ENCODE measurements around the gene VWA8. TPM values are rescaled to one million over a fixed set of nuclear protein-coding genes. Genes with fewer than 3 reads are reported as not detected.

Gene VWA8
- total and polyA plus RNA-seq, 4 donors: 9.8 to 35.7 (median 18.5) TPM

- DNase-seq (ENCODE audit: low read depth in 4 of 6, low spot score in 6 of 6): no peak
- H3K27ac ChIP-seq (ENCODE audit: low read depth, low read length): no peak overlapping the region
- no peaks in the 10 kb centered on the region for H3K27me3 ChIP-seq (ENCODE audit: control insufficient read depth, insufficient read depth, low read length)
- no peaks in the 10 kb centered on the region for H3K9me3 ChIP-seq (ENCODE audit: control insufficient read depth, insufficient read depth, low read length)
- H3K4me1 ChIP-seq (ENCODE audit: control insufficient read depth, insufficient read depth, low read length): no peaks in the 10 kb centered on the region
- H3K36me3 ChIP-seq (ENCODE audit: control insufficient read depth, insufficient read depth, low read length): no peaks in the 10 kb centered on the region
- H3K4me3 ChIP-seq (ENCODE audit: low read depth, low read length): no peak overlapping the region
- WGBS (ENCODE audit: insufficient coverage): 100% methylated on average over 1 of the region's 1 CpG
Measured at GRCh38 chr13:41603917-41604316, 357.0 kb downstream of the VWA8 start.

GRCh38 chr13:41601718-41602445 is 359.0 kb downstream of the VWA8 start:
- H3K4me3 ChIP-seq (ENCODE audit: low read depth, low read length): no peak overlapping the region
- H3K27me3 ChIP-seq (ENCODE audit: control insufficient read depth, insufficient read depth, low read length): no peaks in the 10 kb centered on the region
- no peak for DNase-seq (ENCODE audit: low read depth in 4 of 6, low spot score in 6 of 6)
- H3K9me3 ChIP-seq (ENCODE audit: control insufficient read depth, insufficient read depth, low read length): no peaks in the 10 kb centered on the region
- H3K4me1 ChIP-seq (ENCODE audit: control insufficient read depth, insufficient read depth, low read length): no peaks in the 10 kb centered on the region
- H3K36me3 ChIP-seq (ENCODE audit: control insufficient read depth, insufficient read depth, low read length): no peaks in the 10 kb centered on the region
- no peak overlapping the region for H3K27ac ChIP-seq (ENCODE audit: low read depth, low read length)
- 92% methylated on average over 3 of the region's 7 CpGs for WGBS (ENCODE audit: insufficient coverage)

- Histone ChIP-seq H3K27ac (ENCODE audit: low read depth, low read length) (no peak overlapping the region), H3K4me3 (ENCODE audit: low read depth, low read length) (no peak overlapping the region), H3K36me3 (ENCODE audit: control insufficient read depth, insufficient read depth, low read length) (no peaks in the 10 kb centered on the region), H3K9me3 (ENCODE audit: control insufficient read depth, insufficient read depth, low read length) (no peaks in the 10 kb centered on the region), H3K27me3 (ENCODE audit: control insufficient read depth, insufficient read depth, low read length) (no peaks in the 10 kb centered on the region), H3K4me1 (ENCODE audit: control insufficient read depth, insufficient read depth, low read length) (no peaks in the 10 kb centered on the region)
- 77% methylated on average over 2 of the region's 3 CpGs for WGBS (ENCODE audit: insufficient coverage)
- peak in 1 of 6 donors; percentile 31 for DNase-seq (ENCODE audit: low read depth in 4 of 6, low spot score in 6 of 6)
Measured at GRCh38 chr13:41599619-41600018, 361.3 kb downstream of the VWA8 start.

GRCh38 chr13:41597348-41598041 is 363.4 kb downstream of the VWA8 start:
- H3K4me3 ChIP-seq (ENCODE audit: low read depth, low read length): no peak overlapping the region
- no peaks in the 10 kb centered on the region for H3K27me3 ChIP-seq (ENCODE audit: control insufficient read depth, insufficient read depth, low read length)
- no peaks in the 10 kb centered on the region for H3K9me3 ChIP-seq (ENCODE audit: control insufficient read depth, insufficient read depth, low read length)
- DNase-seq (ENCODE audit: low read depth in 4 of 6, low spot score in 6 of 6): no peak
- no peak overlapping the region for H3K27ac ChIP-seq (ENCODE audit: low read depth, low read length)
- WGBS (ENCODE audit: insufficient coverage): 88% methylated on average over 1 of the region's 2 CpGs
- H3K36me3 ChIP-seq (ENCODE audit: control insufficient read depth, insufficient read depth, low read length): no peaks in the 10 kb centered on the region
- no peaks in the 10 kb centered on the region for H3K4me1 ChIP-seq (ENCODE audit: control insufficient read depth, insufficient read depth, low read length)

GRCh38 chr13:41596190-41596589 is 364.7 kb downstream of the VWA8 start:
- Histone ChIP-seq H3K9me3 (ENCODE audit: control insufficient read depth, insufficient read depth, low read length) (no peaks in the 10 kb centered on the region), H3K27me3 (ENCODE audit: control insufficient read depth, insufficient read depth, low read length) (no peaks in the 10 kb centered on the region), H3K36me3 (ENCODE audit: control insufficient read depth, insufficient read depth, low read length) (no peaks in the 10 kb centered on the region), H3K27ac (ENCODE audit: low read depth, low read length) (peak overlapping the region; percentile 22), H3K4me1 (ENCODE audit: control insufficient read depth, insufficient read depth, low read length) (no peaks in the 10 kb centered on the region), H3K4me3 (ENCODE audit: low read depth, low read length) (no peak overlapping the region)
- no peak for DNase-seq (ENCODE audit: low read depth in 4 of 6, low spot score in 6 of 6)

GRCh38 chr13:41595298-41595697 is 365.6 kb downstream of the VWA8 start:
- Histone ChIP-seq H3K4me3 (ENCODE audit: low read depth, low read length) (no peak overlapping the region), H3K36me3 (ENCODE audit: control insufficient read depth, insufficient read depth, low read length) (no peaks in the 10 kb centered on the region), H3K4me1 (ENCODE audit: control insufficient read depth, insufficient read depth, low read length) (no peaks in the 10 kb centered on the region), H3K9me3 (ENCODE audit: control insufficient read depth, insufficient read depth, low read length) (no peaks in the 10 kb centered on the region), H3K27me3 (ENCODE audit: control insufficient read depth, insufficient read depth, low read length) (no peaks in the 10 kb centered on the region), H3K27ac (ENCODE audit: low read depth, low read length) (no peak overlapping the region)
- no peak for DNase-seq (ENCODE audit: low read depth in 4 of 6, low spot score in 6 of 6)
- no CpG with 5 or more reads among the region's 1 CpG for WGBS (ENCODE audit: insufficient coverage)

- no peaks in the 10 kb centered on the region for H3K4me1 ChIP-seq (ENCODE audit: control insufficient read depth, insufficient read depth, low read length)
- no peaks in the 10 kb centered on the region for H3K27me3 ChIP-seq (ENCODE audit: control insufficient read depth, insufficient read depth, low read length)
- WGBS (ENCODE audit: insufficient coverage): 74% methylated on average over 2 of the region's 3 CpGs
- DNase-seq (ENCODE audit: low read depth in 4 of 6, low spot score in 6 of 6): no peak
- H3K4me3 ChIP-seq (ENCODE audit: low read depth, low read length): no peak overlapping the region
- H3K36me3 ChIP-seq (ENCODE audit: control insufficient read depth, insufficient read depth, low read length): peaks cover 2% of the 10 kb centered on the region
- no peaks in the 10 kb centered on the region for H3K9me3 ChIP-seq (ENCODE audit: control insufficient read depth, insufficient read depth, low read length)
- H3K27ac ChIP-seq (ENCODE audit: low read depth, low read length): no peak overlapping the region
Measured at GRCh38 chr13:41590643-41591042, 370.3 kb downstream of the VWA8 start.

- Histone ChIP-seq H3K36me3 (ENCODE audit: control insufficient read depth, insufficient read depth, low read length) (peaks cover 2% of the 10 kb centered on the region), H3K4me1 (ENCODE audit: control insufficient read depth, insufficient read depth, low read length) (no peaks in the 10 kb centered on the region), H3K4me3 (ENCODE audit: low read depth, low read length) (no peak overlapping the region), H3K27me3 (ENCODE audit: control insufficient read depth, insufficient read depth, low read length) (no peaks in the 10 kb centered on the region), H3K9me3 (ENCODE audit: control insufficient read depth, insufficient read depth, low read length) (no peaks in the 10 kb centered on the region), H3K27ac (ENCODE audit: low read depth, low read length) (no peak overlapping the region)
- DNase-seq (ENCODE audit: low read depth in 4 of 6, low spot score in 6 of 6): no peak
Measured at GRCh38 chr13:41590122-41590521, 370.8 kb downstream of the VWA8 start.

GRCh38 chr13:41589434-41589833 is 371.5 kb downstream of the VWA8 start:
- Histone ChIP-seq H3K4me3 (ENCODE audit: low read depth, low read length) (no peak overlapping the region), H3K4me1 (ENCODE audit: control insufficient read depth, insufficient read depth, low read length) (no peaks in the 10 kb centered on the region), H3K9me3 (ENCODE audit: control insufficient read depth, insufficient read depth, low read length) (no peaks in the 10 kb centered on the region), H3K36me3 (ENCODE audit: control insufficient read depth, insufficient read depth, low read length) (peaks cover 2% of the 10 kb centered on the region), H3K27me3 (ENCODE audit: control insufficient read depth, insufficient read depth, low read length) (no peaks in the 10 kb centered on the region), H3K27ac (ENCODE audit: low read depth, low read length) (no peak overlapping the region)
- 100% methylated on average over 3 of the region's 3 CpGs for WGBS (ENCODE audit: insufficient coverage)
- no peak for DNase-seq (ENCODE audit: low read depth in 4 of 6, low spot score in 6 of 6)

- Histone ChIP-seq H3K27ac (ENCODE audit: low read depth, low read length) (no peak overlapping the region), H3K4me1 (ENCODE audit: control insufficient read depth, insufficient read depth, low read length) (no peaks in the 10 kb centered on the region), H3K27me3 (ENCODE audit: control insufficient read depth, insufficient read depth, low read length) (no peaks in the 10 kb centered on the region), H3K36me3 (ENCODE audit: control insufficient read depth, insufficient read depth, low read length) (peaks cover 2% of the 10 kb centered on the region), H3K9me3 (ENCODE audit: control insufficient read depth, insufficient read depth, low read length) (no peaks in the 10 kb centered on the region), H3K4me3 (ENCODE audit: low read depth, low read length) (no peak overlapping the region)
- DNase-seq (ENCODE audit: low read depth in 4 of 6, low spot score in 6 of 6): no peak
- no CpG with 5 or more reads among the region's 2 CpGs for WGBS (ENCODE audit: insufficient coverage)
Measured at GRCh38 chr13:41588899-41589298, 372.0 kb downstream of the VWA8 start.

Measured in spinal cord (tissue), 10 donors.